ENCODE data around the gene RTN3. TPM values are rescaled to one million over a fixed set of nuclear protein-coding genes. Genes with fewer than 3 reads are reported as not detected.

RTN3 gene
- total RNA-seq, 1 donor from 2014 or later: 29.0 TPM

DNA sequence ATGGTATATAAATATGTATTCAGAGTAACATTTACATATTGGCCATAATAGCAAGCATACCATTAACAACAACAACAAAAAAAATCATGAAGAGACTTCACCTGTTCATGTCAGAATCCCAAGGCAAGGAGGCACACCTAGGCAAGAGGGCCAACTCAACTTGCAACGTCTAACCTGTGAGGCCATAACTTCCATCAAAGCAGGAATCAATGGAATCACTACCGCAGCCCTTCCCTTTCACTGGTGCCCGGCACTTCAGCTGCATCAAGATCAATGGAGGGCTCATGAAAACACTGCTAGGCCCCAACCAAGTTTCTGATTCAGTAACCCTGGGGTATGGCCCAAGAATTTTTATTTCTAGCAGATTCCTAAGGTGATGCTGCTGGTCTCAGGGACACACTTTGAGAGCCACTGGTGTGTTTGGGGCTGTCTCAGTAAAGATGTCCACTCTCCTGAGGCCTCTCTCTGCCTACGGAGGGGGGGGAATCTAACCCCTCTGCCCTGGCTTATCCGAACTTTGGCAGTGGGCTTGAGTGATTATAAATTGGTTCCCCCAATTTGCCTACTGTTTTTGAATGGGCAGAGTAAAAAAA is 79.3 kb downstream of the RTN3 start:
- Histone ChIP-seq H3K27me3 (ENCODE audit: control insufficient read depth, insufficient read depth, low read length) (no peaks in the 10 kb centered on the region), H3K36me3 (ENCODE audit: control insufficient read depth, insufficient read depth, low read length) (peaks cover 1% of the 10 kb centered on the region), H3K4me3 (ENCODE audit: low read depth, low read length) (no peak overlapping the region)
- TF ChIP-seq, protein P1, sequence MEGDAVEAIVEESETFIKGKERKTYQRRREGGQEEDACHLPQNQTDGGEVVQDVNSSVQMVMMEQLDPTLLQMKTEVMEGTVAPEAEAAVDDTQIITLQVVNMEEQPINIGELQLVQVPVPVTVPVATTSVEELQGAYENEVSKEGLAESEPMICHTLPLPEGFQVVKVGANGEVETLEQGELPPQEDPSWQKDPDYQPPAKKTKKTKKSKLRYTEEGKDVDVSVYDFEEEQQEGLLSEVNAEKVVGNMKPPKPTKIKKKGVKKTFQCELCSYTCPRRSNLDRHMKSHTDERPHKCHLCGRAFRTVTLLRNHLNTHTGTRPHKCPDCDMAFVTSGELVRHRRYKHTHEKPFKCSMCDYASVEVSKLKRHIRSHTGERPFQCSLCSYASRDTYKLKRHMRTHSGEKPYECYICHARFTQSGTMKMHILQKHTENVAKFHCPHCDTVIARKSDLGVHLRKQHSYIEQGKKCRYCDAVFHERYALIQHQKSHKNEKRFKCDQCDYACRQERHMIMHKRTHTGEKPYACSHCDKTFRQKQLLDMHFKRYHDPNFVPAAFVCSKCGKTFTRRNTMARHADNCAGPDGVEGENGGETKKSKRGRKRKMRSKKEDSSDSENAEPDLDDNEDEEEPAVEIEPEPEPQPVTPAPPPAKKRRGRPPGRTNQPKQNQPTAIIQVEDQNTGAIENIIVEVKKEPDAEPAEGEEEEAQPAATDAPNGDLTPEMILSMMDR (IDR thresholded peaks at IDR 0.05; ENCODE audit: insufficient read depth, low read length, severe bottlenecking): no peak
- DNase-seq (ENCODE audit: low read depth) (no peak), FAIRE-seq (no peak)

DNA sequence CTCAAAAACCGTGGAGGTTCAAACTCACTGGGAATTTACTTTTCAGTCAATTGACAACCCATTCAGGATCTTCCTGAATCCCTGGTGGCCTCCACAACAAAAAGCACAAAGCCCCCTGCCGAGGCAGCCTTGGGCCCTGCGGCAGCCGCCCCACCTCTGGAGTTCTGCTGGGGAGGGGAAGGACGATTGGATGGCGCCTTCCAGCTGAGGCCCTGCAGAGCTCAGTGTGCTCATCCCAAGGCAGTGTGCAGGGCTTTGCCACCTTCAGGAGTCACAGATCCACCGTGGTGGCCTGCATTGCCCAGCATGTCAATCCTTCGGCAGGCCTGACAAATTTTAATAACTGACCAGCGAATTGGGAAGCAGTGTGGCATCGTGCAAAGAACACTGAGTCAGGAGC is 79.9 kb downstream of the RTN3 start:
- H3K4me3 ChIP-seq (ENCODE audit: low read depth, low read length): no peak overlapping the region
- no peaks in the 10 kb centered on the region for H3K27me3 ChIP-seq (ENCODE audit: control insufficient read depth, insufficient read depth, low read length)
- H3K36me3 ChIP-seq (ENCODE audit: control insufficient read depth, insufficient read depth, low read length): peaks cover 1% of the 10 kb centered on the region
- TF ChIP-seq, protein P1 (IDR thresholded peaks at IDR 0.05; ENCODE audit: insufficient read depth, low read length, severe bottlenecking): no peak
- FAIRE-seq (no peak), DNase-seq (ENCODE audit: low read depth) (no peak)

DNA sequence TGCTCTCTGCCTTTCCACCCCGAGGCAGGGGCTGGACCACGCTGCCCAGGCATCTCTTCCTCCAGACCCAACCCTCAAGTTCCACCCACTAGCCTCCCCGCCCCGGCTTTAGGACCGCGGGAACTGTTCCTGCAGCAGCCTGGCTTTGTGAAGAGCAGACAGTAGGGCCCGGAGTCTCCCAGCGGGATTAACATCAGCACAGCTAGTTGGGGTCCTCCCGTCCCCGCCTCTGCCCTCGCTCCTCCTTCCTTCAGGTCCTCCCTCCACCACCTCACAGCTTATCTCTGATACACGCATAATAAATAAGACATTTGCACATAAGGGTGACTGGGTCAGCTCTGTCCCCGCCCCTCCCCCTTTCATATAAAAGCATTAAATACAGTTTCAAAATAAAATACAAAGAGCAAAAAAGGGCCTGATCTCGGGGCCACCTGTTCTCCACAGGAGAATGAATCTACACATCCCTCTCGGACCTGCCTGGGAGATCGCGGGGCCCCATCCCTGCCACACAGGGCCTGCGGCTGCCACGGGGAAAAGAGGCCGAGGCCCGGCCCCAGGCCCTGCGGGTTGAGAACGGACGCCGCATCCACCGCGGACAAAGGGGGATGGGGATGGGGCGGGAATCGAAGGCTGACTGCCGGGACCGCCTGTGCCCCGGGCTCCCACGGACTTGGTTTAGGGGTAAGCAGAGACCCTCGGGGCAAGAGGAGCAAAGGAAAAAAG is 80.8 kb downstream of the RTN3 start:
- H3K4me3 ChIP-seq (ENCODE audit: low read depth, low read length): no peak overlapping the region
- DNase-seq (ENCODE audit: low read depth): no peak
- no peak for FAIRE-seq
- no peaks in the 10 kb centered on the region for H3K27me3 ChIP-seq (ENCODE audit: control insufficient read depth, insufficient read depth, low read length)
- H3K36me3 ChIP-seq (ENCODE audit: control insufficient read depth, insufficient read depth, low read length): peaks cover 1% of the 10 kb centered on the region
- TF ChIP-seq, protein P1 (IDR thresholded peaks at IDR 0.05; ENCODE audit: insufficient read depth, low read length, severe bottlenecking): no peak

DNA sequence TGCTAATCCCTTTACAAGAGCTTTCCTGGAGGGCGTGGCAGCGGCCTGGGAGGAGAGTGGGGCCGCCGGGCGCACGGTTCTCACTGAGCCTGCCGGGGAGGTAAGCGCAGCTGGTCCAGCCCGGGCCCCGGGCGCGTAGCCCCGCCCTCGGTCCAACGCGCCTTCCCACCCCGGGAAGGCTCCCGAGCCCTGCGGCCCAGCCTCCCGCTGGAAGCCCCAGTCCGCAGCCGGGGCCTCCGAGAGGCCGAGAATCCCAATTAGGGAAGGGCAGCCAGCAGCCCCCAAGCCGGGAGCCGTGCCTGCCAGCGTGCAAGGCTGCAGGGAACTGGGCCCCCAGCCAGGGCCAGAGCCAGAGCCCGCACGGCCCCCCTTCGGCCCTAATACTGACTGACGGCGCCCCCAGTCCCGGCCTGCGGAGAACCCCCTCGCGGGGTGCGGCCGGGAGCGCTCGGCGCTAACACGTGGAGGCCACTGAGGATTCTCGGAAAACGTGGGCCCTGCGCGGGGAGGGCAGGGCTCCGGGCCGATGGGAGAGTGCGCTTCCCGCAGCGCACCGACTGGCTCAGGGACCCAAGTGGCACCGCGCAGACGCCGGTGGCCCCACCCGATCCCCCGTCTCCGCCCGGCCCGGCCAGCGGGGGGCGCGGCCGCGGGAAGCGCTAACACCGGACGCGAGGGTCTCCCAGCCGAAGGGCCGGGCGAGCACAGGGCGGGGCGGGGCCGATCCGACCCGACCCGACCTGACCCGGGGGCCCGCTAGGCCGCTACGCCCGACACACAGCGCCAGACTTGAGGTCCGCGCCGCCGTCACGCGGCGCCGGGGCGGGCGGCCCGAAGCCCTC is 81.6 kb downstream of the RTN3 start:
- Histone ChIP-seq H3K27me3 (ENCODE audit: control insufficient read depth, insufficient read depth, low read length) (no peaks in the 10 kb centered on the region), H3K4me3 (ENCODE audit: low read depth, low read length) (peak overlapping the region; percentile 25), H3K36me3 (ENCODE audit: control insufficient read depth, insufficient read depth, low read length) (no peaks in the 10 kb centered on the region)
- TF ChIP-seq, protein P1 (IDR thresholded peaks at IDR 0.05; ENCODE audit: insufficient read depth, low read length, severe bottlenecking): no peak
- DNase-seq (ENCODE audit: low read depth) (no peak), FAIRE-seq (no peak)

DNA sequence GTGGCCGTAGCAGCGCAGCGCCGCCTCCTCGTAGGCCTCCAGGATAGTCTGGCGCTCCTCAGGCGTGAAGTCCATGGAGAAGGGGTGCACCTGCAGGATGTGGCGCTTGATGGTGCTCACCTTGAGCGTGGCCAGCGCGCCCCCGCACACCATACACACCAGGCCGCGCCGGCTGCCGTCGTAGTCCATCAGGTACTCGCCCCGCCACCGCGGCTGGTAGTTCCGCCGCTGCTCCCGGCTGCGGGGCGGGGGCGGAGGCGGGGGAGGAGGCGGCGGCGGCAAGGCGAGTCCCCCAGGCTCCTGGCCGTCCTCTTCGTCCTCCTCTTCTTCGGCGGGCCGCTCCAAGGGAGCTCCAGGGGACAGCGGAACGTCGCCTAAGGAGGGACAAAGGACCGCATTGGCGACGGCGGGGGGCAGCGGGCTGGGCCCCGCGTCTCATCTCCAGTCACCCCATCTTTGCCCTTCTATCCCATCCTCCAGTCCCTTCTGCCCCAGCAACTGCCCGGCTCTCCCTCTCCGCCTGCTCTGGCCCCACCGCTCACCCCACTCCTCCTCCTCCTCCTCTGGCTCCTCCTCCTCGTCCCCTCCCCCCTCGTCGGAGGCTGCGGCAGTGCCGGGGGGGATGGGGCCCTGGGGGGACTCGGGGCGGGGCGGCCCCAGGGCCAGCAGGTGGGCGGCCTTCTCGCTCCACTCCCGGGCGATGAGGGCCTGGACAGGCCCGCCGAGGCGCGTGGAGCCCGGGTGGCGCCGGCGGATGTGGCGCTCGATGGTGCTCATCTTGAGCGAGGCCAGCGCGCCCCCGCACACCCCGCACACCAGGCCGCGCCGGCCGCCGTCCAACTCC is 82.4 kb downstream of the RTN3 start:
- FAIRE-seq (no peak), DNase-seq (ENCODE audit: low read depth) (no peak)
- Histone ChIP-seq H3K36me3 (ENCODE audit: control insufficient read depth, insufficient read depth, low read length) (no peaks in the 10 kb centered on the region), H3K27me3 (ENCODE audit: control insufficient read depth, insufficient read depth, low read length) (no peaks in the 10 kb centered on the region), H3K4me3 (ENCODE audit: low read depth, low read length) (no peak overlapping the region)
- TF ChIP-seq, protein P1 (IDR thresholded peaks at IDR 0.05; ENCODE audit: insufficient read depth, low read length, severe bottlenecking): no peak
